Left lung (tissue), 10 donors: ENCODE results near the gene SOX13. TPM values are rescaled to one million over a fixed set of nuclear protein-coding genes. Genes with fewer than 3 reads are reported as not detected.

Experiments used
- ATAC-seq: fragments of 200-7000 bp; cut with Tn5 transposase; one replicate; pipeline ENCODE4 v1.9.1; 2020; ENCODE audit warnings: moderate library complexity
- DNase-seq, 4 donors: peaks; one replicate each; pipeline ENCODE4 v3.0.0-alpha.2; 2013 to 2020
- H3K27ac ChIP-seq, 2 donors: fragments of 200-600 bp; sonication (generic) in 1 of 2; one replicate each; pipeline versions ENCODE4 v1.5.0 to v1.8.0; 2020 to 2021
- H3K27me3 ChIP-seq, 2 donors: fragments of 200-600 bp; sonication (generic) in 1 of 2; one replicate each; pipeline versions ENCODE4 v1.5.0 to v1.8.0; 2020 to 2021
- H3K36me3 ChIP-seq, 2 donors: fragments of 200-600 bp; sonication (generic) in 1 of 2; one replicate each; pipeline versions ENCODE4 v1.5.0 to v1.8.0; 2020 to 2021
- H3K4me1 ChIP-seq, 2 donors: fragments of 200-600 bp; one replicate each; pipeline ENCODE4 v1.8.0; 2021
- H3K4me3 ChIP-seq, 2 donors: fragments of 200-600 bp; sonication (generic) in 1 of 2; one replicate each; pipeline versions ENCODE4 v1.5.0 to v1.8.0; 2020 to 2021; ENCODE audit warnings: mild to moderate bottlenecking in 1 of 2
- H3K9me3 ChIP-seq, 2 donors: fragments of 200-600 bp; sonication (generic) in 1 of 2; one replicate each; pipeline versions ENCODE4 v1.5.0 to v1.8.0; 2020 to 2021
- CTCF ChIP-seq, 2 donors: fragments of 200-600 bp; sonication (generic) in 1 of 2; IDR thresholded peaks; one replicate each; pipeline versions ENCODE4 v1.5.0 to v1.8.0; 2021; ENCODE audit warnings: antibody characterized with exemption in 2 of 2
- intact Hi-C, 2 donors: fragments of 100-400 bp; cut with DNase I; formaldehyde crosslinking; loops; one replicate each; pipeline versions ENCODE4 v1.11.2 to v1.14.2; 2022
- polyA plus RNA-seq, 6 donors: library from polyadenylated mRNA; unstranded; fragments of 120-200 nt; gene quantifications; one replicate each; pipeline ENCODE4 v1.2.1, GENCODE V29; 2013; ENCODE audit not compliant: insufficient read length in 6 of 6
- total RNA-seq, 2 donors: library from RNA; stranded (reverse); fragmentation: NEBNext Ultra II Directional; extraction: Animal tissue kit (Norgen Biotek cat#: 25700); gene quantifications; one replicate each; pipeline ENCODE4 v1.2.1, GENCODE V29; 2021
- donor health status: DM: no; HTN: yes; CAD: no.
- donor health status: DM: no; HTN: no; CAD: no.

Gene SOX13
- total and polyA plus RNA-seq, 8 donors: 41.7 to 62.8 (median 49.1) TPM

GRCh38 chr1:204103431-204103741, 30.5 kb downstream of the SOX13 start:
- H3K27ac ChIP-seq: peak overlapping the region; percentile 48 to 82
- ATAC-seq (no peak), DNase-seq (no peak)
- H3K9me3 ChIP-seq: no peaks in the 10 kb centered on the region
- no peaks in the 10 kb centered on the region for H3K36me3 ChIP-seq
- peaks cover 20 to 44% of the 10 kb centered on the region in 2 donors for H3K4me1 ChIP-seq
- intact Hi-C loops: no loop called here
- peaks cover 0 to 5% of the 10 kb centered on the region in 2 donors for H3K27me3 ChIP-seq
- H3K4me3 ChIP-seq: no peak overlapping the region
- no peak for TF ChIP-seq CTCF (IDR thresholded peaks at IDR 0.05)

- no peaks in the 10 kb centered on the region for H3K36me3 ChIP-seq
- H3K27me3 ChIP-seq: peaks cover 0 to 5% of the 10 kb centered on the region in 2 donors
- no peak for DNase-seq
- peaks cover 20 to 53% of the 10 kb centered on the region in 2 donors for H3K4me1 ChIP-seq
- H3K9me3 ChIP-seq: no peaks in the 10 kb centered on the region
- no peak for TF ChIP-seq CTCF (IDR thresholded peaks at IDR 0.05)
- no peak overlapping the region for H3K4me3 ChIP-seq
- peak overlapping the region; percentile 56 to 82 for H3K27ac ChIP-seq
- peak; percentile 39 for ATAC-seq
- intact Hi-C loops: no loop called here
Measured at GRCh38 chr1:204104331-204105130, 31.6 kb downstream of the SOX13 start.

GRCh38 chr1:204105131-204105515, 32.2 kb downstream of the SOX13 start:
- DNase-seq (no peak), ATAC-seq (no peak)
- Histone ChIP-seq H3K27ac (peak overlapping the region; percentile 56 to 82), H3K9me3 (no peaks in the 10 kb centered on the region), H3K27me3 (peaks cover 0 to 5% of the 10 kb centered on the region in 2 donors), H3K4me1 (peaks cover 20 to 53% of the 10 kb centered on the region in 2 donors), H3K36me3 (no peaks in the 10 kb centered on the region), H3K4me3 (no peak overlapping the region)
- intact Hi-C loops: no loop called here
- TF ChIP-seq CTCF (IDR thresholded peaks at IDR 0.05): no peak

- peaks cover 20 to 52% of the 10 kb centered on the region in 2 donors for H3K4me1 ChIP-seq
- no peak overlapping the region for H3K27ac ChIP-seq
- ATAC-seq: no peak
Measured at GRCh38 chr1:204106825-204107224, 33.9 kb downstream of the SOX13 start.

More at GRCh38 chr1:204106825-204107224, 33.9 kb downstream of the SOX13 start:
- peaks cover 0 to 5% of the 10 kb centered on the region in 2 donors for H3K27me3 ChIP-seq
- no peaks in the 10 kb centered on the region for H3K9me3 ChIP-seq
- TF ChIP-seq CTCF (IDR thresholded peaks at IDR 0.05): no peak
- DNase-seq: no peak
- H3K36me3 ChIP-seq: no peaks in the 10 kb centered on the region
- intact Hi-C loops: no loop called here
- H3K4me3 ChIP-seq: no peak overlapping the region
